ENCODE measurements around the gene KCNG2. TPM values are rescaled to one million over a fixed set of nuclear protein-coding genes. Genes with fewer than 3 reads are reported as not detected.
A peak's percentile ranks its signal among the peaks of the same experiment; 100 is the strongest.

The KCNG2 gene
- total and polyA plus RNA-seq, 2 of the 8 experiments (the other 6 are each of a cell fraction or from before 2014, with no cell fraction given): 0.19 to 0.74 TPM

DNA sequence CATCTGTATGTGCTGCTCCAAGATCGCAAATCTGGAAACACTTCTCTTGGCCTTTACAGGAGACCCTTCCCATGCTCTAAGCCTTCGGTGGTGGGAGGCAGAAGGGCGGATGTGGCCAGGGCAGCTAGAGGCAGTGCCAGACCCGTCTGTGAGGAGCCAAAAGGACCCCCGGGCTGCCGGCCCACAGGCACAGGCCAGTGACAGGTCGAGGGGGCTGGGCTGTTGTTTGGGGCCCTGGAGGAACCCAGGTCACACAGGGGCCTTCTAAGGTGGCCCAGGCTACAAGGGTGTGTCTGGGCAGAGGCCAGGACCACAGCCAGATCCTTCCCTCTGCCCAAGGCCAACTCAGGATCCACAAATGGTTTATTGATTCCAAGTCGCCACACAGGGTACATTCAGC lies 104.3 kb downstream of the KCNG2 start:
- DNase-seq (ENCODE audit: low read depth in 1 of 2, low spot score in 2 of 2) (peak in 1 of 2 experiments; percentile 33), FAIRE-seq (no peak)
- Histone ChIP-seq H3K4me3 (ENCODE audit: extremely low read depth in 1 of 4, insufficient read depth in 2 of 4, low read depth in 3 of 4, low read length in 4 of 4) (no peak overlapping the region), H4K20me1 (replicated peaks in 1 of 2; ENCODE audit: control insufficient read depth in 1 of 2, insufficient read depth in 2 of 2, low read length in 2 of 2) (peaks cover 0 to 1% of the 10 kb centered on the region in 2 experiments), H3K18ac (ENCODE audit: extremely low read depth, low read length) (no peak overlapping the region), H3K56ac (replicated peaks; ENCODE audit: insufficient read length, low read depth, low read length) (no peak overlapping the region), H3K4me2 (ENCODE audit: insufficient read depth in 1 of 2, low read depth in 2 of 2, low read length in 2 of 2) (no peak overlapping the region), H2BK5ac (ENCODE audit: low read depth, low read length) (no peak overlapping the region), H3K36me3 (ENCODE audit: control insufficient read depth in 2 of 4, insufficient read depth in 4 of 4, low read length in 3 of 4) (peaks cover 0 to 25% (median 0%) of the 10 kb centered on the region in 4 experiments; a peak in 3 of 8 replicates), H3K27ac (ENCODE audit: low read depth, low read length) (no peak overlapping the region), H3K9ac (replicated peaks in 1 of 4; ENCODE audit: extremely low read depth in 1 of 4, low read depth in 3 of 4, low read length in 3 of 4) (no peak overlapping the region), H3K79me1 (ENCODE audit: low read depth, low read length) (no peaks in the 10 kb centered on the region), H4K91ac (replicated peaks; ENCODE audit: insufficient read length, low read length) (no peak overlapping the region), H4K5ac (ENCODE audit: insufficient read length, low read depth, low read length) (no peak overlapping the region), H3K23ac (ENCODE audit: insufficient read length) (no peak overlapping the region), H2AK5ac (ENCODE audit: low read depth, low read length) (no peak overlapping the region), H2BK12ac (ENCODE audit: low read depth, low read length) (no peak overlapping the region), H3K79me2 (ENCODE audit: control insufficient read depth in 1 of 2, insufficient read depth in 2 of 2, low read length in 2 of 2) (no peaks in the 10 kb centered on the region), H3K4me1 (replicated peaks in 1 of 4; ENCODE audit: control insufficient read depth in 3 of 4, insufficient read depth in 4 of 4, low read length in 3 of 4) (no peaks in the 10 kb centered on the region), H3K23me2 (ENCODE audit: low read depth, low read length) (no peaks in the 10 kb centered on the region), H2BK20ac (ENCODE audit: low read length) (no peak overlapping the region), H2BK120ac (replicated peaks; ENCODE audit: low read depth, low read length) (no peak overlapping the region), H2AFZ (ENCODE audit: low read length) (no peak overlapping the region), H4K8ac (ENCODE audit: extremely low read depth, insufficient read depth, low read length) (no peak overlapping the region), H3K27me3 (replicated peaks in 1 of 4; ENCODE audit: control insufficient read depth in 3 of 4, extremely low read depth in 1 of 4, insufficient read depth in 3 of 4, low read length in 3 of 4) (peaks cover 0 to 2% (median 0%) of the 10 kb centered on the region in 4 experiments; a peak in 1 of 7 replicates), H3K9me3 (ENCODE audit: insufficient read depth in 2 of 2, low read depth in 1 of 2, low read length in 1 of 2) (peaks cover 22 to 70% of the 10 kb centered on the region in 2 experiments), H3K14ac (ENCODE audit: insufficient read length) (no peak overlapping the region), H3K4ac (replicated peaks; ENCODE audit: insufficient read length, low read depth, low read length) (no peak overlapping the region), H2BK15ac (ENCODE audit: low read length) (no peak overlapping the region)
- 87% methylated on average over 8 of the region's 8 CpGs; no CpG with 5 or more reads in 1 of the 2 experiments for WGBS, 2 experiments (ENCODE audit: extremely low coverage in 1 of 2, insufficient coverage in 1 of 2, insufficient read length in 1 of 2, insufficient replicate concordance in 2 of 2, low coverage in 1 of 2, low lambda C conversion rate in 2 of 2, missing lambda C conversion rate in 1 of 2)
- POLR2A ChIA-PET (ENCODE audit: partially characterized antibody): no interaction called here
- no peak for TF ChIP-seq BCL11A (IDR thresholded peaks at IDR 0.05; ENCODE audit: low read depth in 2 of 2, low read length in 2 of 2)
- TF ChIP-seq CBX5 (IDR thresholded peaks at IDR 0.05; ENCODE audit: low read depth, low read length): no peak
- no peak for TF ChIP-seq GTF2F1 (IDR thresholded peaks at IDR 0.05; ENCODE audit: borderline replicate concordance, low read depth, low read length)
- TF ChIP-seq EGR1 (IDR thresholded peaks at IDR 0.05; ENCODE audit: borderline replicate concordance, low read depth, low read length): no peak
- TF ChIP-seq POU5F1 (IDR thresholded peaks at IDR 0.05; ENCODE audit: low read depth, low read length): no peak
- no peak for TF ChIP-seq KDM1A (IDR thresholded peaks at IDR 0.05; ENCODE audit: borderline replicate concordance, low read length)
- TF ChIP-seq NRF1 (IDR thresholded peaks at IDR 0.05; ENCODE audit: low read depth, low read length): no peak
- TF ChIP-seq NANOG (IDR thresholded peaks at IDR 0.05; ENCODE audit: insufficient read depth, low read depth, low read length, poor library complexity, severe bottlenecking): no peak
- TF ChIP-seq CEBPB (IDR thresholded peaks at IDR 0.05; ENCODE audit: low read depth, low read length): no peak
- TF ChIP-seq SUZ12 (IDR thresholded peaks at IDR 0.05; ENCODE audit: low read length): no peak
- CTCF ChIA-PET (ENCODE audit: partially characterized antibody): no interaction called here

Data from H1 (cell line).